Endothelial cell of hepatic sinusoid (primary cell): Measurements from ENCODE around the gene GLMN.

Experiments
- in situ Hi-C: cut with HindIII; loops from 2 replicates; pipeline ENCODE4 v1.10.0; 2017; ENCODE audit warnings: low sequenced_read_pairs

GLMN gene

GRCh38 chr1:92298573-92299476, at the start of gene GLMN, which contains the start of gene RPAP2:
TSS of gene GLMN (minus strand) at chr1:92298987. CDS start at chr1:92297999, 988 bp downstream.
TSS of gene RPAP2 (plus strand) at chr1:92299059. CDS start at chr1:92299074, 15 bp downstream.
- in situ Hi-C loops = loop anchor here (25.0 kb wide), 1 partner anchor 787 kb away; the partner anchor contains the start of gene CDC7

GRCh38 chr1:92346866-92347640, 48.3 kb upstream of the GLMN start:
- in situ Hi-C loops = no loop called here

GRCh38 chr1:92343061-92343460, 44.3 kb upstream of the GLMN start:
- in situ Hi-C loops = no loop called here

GRCh38 chr1:92342401-92342800, 43.6 kb upstream of the GLMN start:
- in situ Hi-C loops = no loop called here

- in situ Hi-C loops = no loop called here
These were observed 41.4 kb upstream of the GLMN start for GRCh38 chr1:92340154-92340553.

GRCh38 chr1:92333668-92334067, 34.9 kb upstream of the GLMN start:
- in situ Hi-C loops = no loop called here

GRCh38 chr1:92329347-92330129, 30.8 kb upstream of the GLMN start:
- in situ Hi-C loops = no loop called here

- in situ Hi-C loops = no loop called here
These were observed 29.0 kb upstream of the GLMN start for GRCh38 chr1:92327794-92328193.

- in situ Hi-C loops = no loop called here
These were observed 27.9 kb upstream of the GLMN start for GRCh38 chr1:92326681-92327080.

GRCh38 chr1:92324784-92325183, 26.0 kb upstream of the GLMN start:
- in situ Hi-C loops = loop anchor here (25.0 kb wide), 1 partner anchor 263 kb away; no protein-coding TSS in a partner anchor

GRCh38 chr1:92323473-92324453, 25.0 kb upstream of the GLMN start:
- in situ Hi-C loops = loop anchor here (25.0 kb wide), 1 partner anchor 264 kb away; no protein-coding TSS in a partner anchor

- in situ Hi-C loops = loop anchor here (25.0 kb wide), 1 partner anchor 269 kb away; no protein-coding TSS in a partner anchor
These were observed 19.2 kb upstream of the GLMN start for GRCh38 chr1:92317836-92318493.

GRCh38 chr1:92315766-92316599, 17.2 kb upstream of the GLMN start:
- in situ Hi-C loops = loop anchor here (25.0 kb wide), 1 partner anchor 271 kb away; no protein-coding TSS in a partner anchor

- in situ Hi-C loops = loop anchor here (25.0 kb wide), 1 partner anchor 273 kb away; no protein-coding TSS in a partner anchor
These were observed 15.2 kb upstream of the GLMN start for GRCh38 chr1:92314024-92314423.

- in situ Hi-C loops = loop anchor here (25.0 kb wide), 1 partner anchor 277 kb away; no protein-coding TSS in a partner anchor
These were observed 11.4 kb upstream of the GLMN start for GRCh38 chr1:92310185-92310597.

GRCh38 chr1:92307980-92308379, 9.2 kb upstream of the GLMN start:
- in situ Hi-C loops = loop anchor here (25.0 kb wide), 1 partner anchor 279 kb away; no protein-coding TSS in a partner anchor

- in situ Hi-C loops = loop anchor here (25.0 kb wide), 1 partner anchor 281 kb away; no protein-coding TSS in a partner anchor
These were observed 7.2 kb upstream of the GLMN start for GRCh38 chr1:92306020-92306419.

GRCh38 chr1:92301021-92301420, 2.2 kb upstream of the GLMN start:
- in situ Hi-C loops = loop anchor here (25.0 kb wide), 1 partner anchor 286 kb away; no protein-coding TSS in a partner anchor
